Esophagus muscularis mucosa (tissue), 4 donors: ENCODE data around the gene PLXNC1. TPM values are rescaled to one million over a fixed set of nuclear protein-coding genes. Genes with fewer than 3 reads are reported as not detected.

Experiments used
- DNase-seq: peaks from one replicate; pipeline ENCODE4 v3.0.0-alpha.2; 2017; ENCODE audit errors: extremely low spot score
- H3K27ac ChIP-seq, 4 donors: fragments of 200-600 bp; sonication (generic); replicated peaks in 1 of 4; 1 replicate in 3 of 4; 2 replicates in 1 of 4; pipeline ENCODE4 v1.5.1; 2016 to 2019; ENCODE audit warnings: mild to moderate bottlenecking in 1 of 4
- H3K27me3 ChIP-seq, 4 donors: fragments of 200-600 bp; sonication (generic); one replicate each; pipeline versions ENCODE4 v1.5.1 to v1.6.0; 2016 to 2019
- H3K36me3 ChIP-seq, 4 donors: fragments of 200-600 bp; sonication (generic); one replicate each; pipeline ENCODE4 v1.5.1; 2016 to 2019
- H3K4me1 ChIP-seq, 4 donors: fragments of 200-600 bp; sonication (generic); one replicate each; pipeline ENCODE4 v1.5.1; 2016 to 2019
- H3K4me3 ChIP-seq, 4 donors: fragments of 200-600 bp; sonication (generic); 1 replicate in 2 of 4; 2 replicates in 2 of 4; pipeline ENCODE4 v1.5.1; 2016 to 2019; ENCODE audit warnings: mild to moderate bottlenecking in 4 of 4, moderate library complexity in 1 of 4
- H3K9me3 ChIP-seq, 4 donors: fragments of 200-600 bp; sonication (generic); 1 replicate in 3 of 4; 2 replicates in 1 of 4; pipeline ENCODE4 v1.5.1; 2016 to 2019
- CTCF ChIP-seq, 3 experiments: fragments of 200-600 bp in 2 of 3; fragments of 450-650 bp in 1 of 3; sonication (generic) in 2 of 3; IDR thresholded peaks; one replicate each; pipeline ENCODE4 v1.5.1; 2017 to 2019; ENCODE audit warnings: antibody characterized with exemption in 3 of 3, mild to moderate bottlenecking in 2 of 3, moderate library complexity in 1 of 3
- EP300 ChIP-seq: sonication (generic); formaldehyde crosslinking; IDR thresholded peaks from one replicate; pipeline ENCODE4 v1.6.1; 2017; ENCODE audit warnings: antibody characterized with exemption
- POLR2A ChIP-seq: fragments of 450-650 bp; IDR thresholded peaks from one replicate; pipeline ENCODE4 v1.6.1; 2017; ENCODE audit warnings: antibody characterized with exemption, moderate library complexity, mild to moderate bottlenecking, low read depth
- POLR2AphosphoS5 ChIP-seq, 2 donors: sonication (generic); formaldehyde crosslinking; IDR thresholded peaks; one replicate each; pipeline ENCODE4 v1.6.1; 2017; ENCODE audit warnings: antibody characterized with exemption in 2 of 2
- WGBS: methylation state at CpG from one replicate; pipeline ENCODE4 v1.1.5; 2018; 5-methylcytosine and 5-hydroxymethylcytosine counted together
- intact Hi-C: fragments of 100-400 bp; cut with DNase I; formaldehyde crosslinking; loops from one replicate; pipeline ENCODE4 v1.15.1; 2023
- total RNA-seq, 4 donors: library from RNA; depleted of rRNA; stranded (reverse); fragments of >200 nt; gene quantifications; one replicate each; pipeline versions ENCODE4 v1.1.0 to v1.2.1, GENCODE V29; 2016

Gene PLXNC1
- total RNA-seq, 4 donors from 2014 or later: 4.0 to 12.3 (median 7.4) TPM

- H3K27me3 ChIP-seq: no peaks in the 10 kb centered on the region
- WGBS: 79% methylated on average over 4 of the region's 4 CpGs
- intact Hi-C loops: no loop called here
Measured at GRCh38 chr12:94165138-94165537, 16.8 kb downstream of the PLXNC1 start.

GRCh38 chr12:94165670-94166364 lies 17.4 kb downstream of the PLXNC1 start:
- Histone ChIP-seq H3K27me3 (no peaks in the 10 kb centered on the region), H3K4me3 (no peak overlapping the region), H3K4me1 (no peaks in the 10 kb centered on the region), H3K36me3 (no peaks in the 10 kb centered on the region), H3K27ac (no peak overlapping the region), H3K9me3 (no peaks in the 10 kb centered on the region)
- intact Hi-C loops: no loop called here
- no peak for DNase-seq
- TF ChIP-seq EP300 (no peak), POLR2A (no peak), CTCF (IDR thresholded peaks at IDR 0.05) (no peak), POLR2AphosphoS5 (IDR thresholded peaks at IDR 0.05) (no peak)
- 79% methylated on average over 6 of the region's 6 CpGs for WGBS

More at GRCh38 chr12:94165138-94165537, 16.8 kb downstream of the PLXNC1 start:
- TF ChIP-seq EP300: no peak
- no peak for TF ChIP-seq POLR2A
- no peak for TF ChIP-seq CTCF (IDR thresholded peaks at IDR 0.05)
- TF ChIP-seq POLR2AphosphoS5 (IDR thresholded peaks at IDR 0.05): no peak
- no peak overlapping the region for H3K27ac ChIP-seq
- no peaks in the 10 kb centered on the region for H3K9me3 ChIP-seq
- H3K4me1 ChIP-seq: no peaks in the 10 kb centered on the region
- no peak for DNase-seq
- H3K36me3 ChIP-seq: no peaks in the 10 kb centered on the region
- no peak overlapping the region for H3K4me3 ChIP-seq

- H3K36me3 ChIP-seq: no peaks in the 10 kb centered on the region
- DNase-seq: no peak
- no peak for TF ChIP-seq CTCF (IDR thresholded peaks at IDR 0.05)
- no peak for TF ChIP-seq POLR2AphosphoS5 (IDR thresholded peaks at IDR 0.05)
- TF ChIP-seq POLR2A: no peak
- TF ChIP-seq EP300: no peak
- no peaks in the 10 kb centered on the region for H3K4me1 ChIP-seq
- no peaks in the 10 kb centered on the region for H3K27me3 ChIP-seq
- intact Hi-C loops: no loop called here
- H3K27ac ChIP-seq: no peak overlapping the region
- 81% methylated on average over 8 of the region's 8 CpGs for WGBS
- no peak overlapping the region for H3K4me3 ChIP-seq
- no peaks in the 10 kb centered on the region for H3K9me3 ChIP-seq
Measured at GRCh38 chr12:94167071-94167755, 18.8 kb downstream of the PLXNC1 start.

- no peak for DNase-seq
- H3K9me3 ChIP-seq: no peaks in the 10 kb centered on the region
- H3K36me3 ChIP-seq: no peaks in the 10 kb centered on the region
- H3K4me3 ChIP-seq: no peak overlapping the region
- intact Hi-C loops: no loop called here
- H3K4me1 ChIP-seq: no peaks in the 10 kb centered on the region
- H3K27ac ChIP-seq: no peak overlapping the region
- TF ChIP-seq CTCF (IDR thresholded peaks at IDR 0.05) (no peak), EP300 (no peak), POLR2A (no peak), POLR2AphosphoS5 (IDR thresholded peaks at IDR 0.05) (no peak)
- WGBS: 44% methylated on average over 9 of the region's 9 CpGs
- no peaks in the 10 kb centered on the region for H3K27me3 ChIP-seq
Measured at GRCh38 chr12:94167756-94168416, 19.5 kb downstream of the PLXNC1 start.
